Measurements from ENCODE around the gene CDCA8. TPM values are rescaled to one million over a fixed set of nuclear protein-coding genes. Genes with fewer than 3 reads are reported as not detected.

CDCA8 gene
- total and polyA plus RNA-seq, 2 of the 13 experiments (the other 11 are each of a cell fraction or from before 2014, with no cell fraction given): 24.1 to 38.6 TPM

DNA sequence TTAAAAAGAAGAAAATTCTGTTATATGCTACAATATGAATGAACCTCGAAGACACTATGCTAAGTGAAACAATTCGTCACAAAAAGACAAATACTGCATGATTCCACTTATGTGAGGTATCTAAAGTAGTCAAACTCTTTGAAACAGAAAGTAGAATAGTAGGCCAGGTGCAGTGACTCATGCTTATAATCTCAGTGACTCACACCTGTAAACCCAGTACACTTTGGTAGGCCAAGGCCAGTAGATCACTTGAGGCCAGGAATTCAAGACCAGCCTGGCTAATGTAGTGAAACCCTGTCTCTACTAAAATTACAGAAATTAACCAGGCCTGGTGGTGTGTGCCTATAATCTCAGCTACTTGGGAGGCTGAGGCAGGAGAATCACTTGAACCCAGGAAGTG is 46.9 kb downstream of the CDCA8 start:
- Histone ChIP-seq H2AFZ (ENCODE audit: low read length) (no peak overlapping the region), H3K4me3 (replicated peaks in 1 of 3; ENCODE audit: insufficient read depth in 1 of 3, low read depth in 2 of 3, low read length in 3 of 3) (no peak overlapping the region), H4K20me1 (ENCODE audit: insufficient read depth, low read length) (no peaks in the 10 kb centered on the region), H3K36me3 (replicated peaks in 1 of 2; ENCODE audit: control insufficient read depth in 1 of 2, insufficient read depth in 2 of 2, low read length in 2 of 2) (no peaks in the 10 kb centered on the region), H3K79me2 (ENCODE audit: insufficient read depth, low read length) (no peaks in the 10 kb centered on the region), H3K27ac (ENCODE audit: extremely low read length, insufficient read depth, low read length) (no peak overlapping the region), H3K9me3 (ENCODE audit: low read length) (no peaks in the 10 kb centered on the region), H3K4me2 (ENCODE audit: low read depth, low read length) (no peak overlapping the region), H3K4me1 (ENCODE audit: insufficient read depth, low read length) (peaks cover 6% of the 10 kb centered on the region; the same call in 1 of the 2 replicates), H3K27me3 (ENCODE audit: control insufficient read depth in 1 of 2, insufficient read depth in 2 of 2, low read length in 2 of 2) (no peaks in the 10 kb centered on the region), H3K9ac (ENCODE audit: insufficient read depth, low read depth, low read length) (no peak overlapping the region)
- FAIRE-seq (no peak), ATAC-seq (peak; percentile 55), DNase-seq (ENCODE audit: low spot score) (peak; percentile 69)
- intact Hi-C loops (cut with micrococcal nuclease; ENCODE audit: unreplicated experiment) (no loop called here), in situ Hi-C loops (cut with HindIII; ENCODE audit: extremely low pct_ligation_motif_present, low pct_unique_long_range_greater_than_20kb) (no loop called here)
- TF ChIP-seq SAP130 (CRISPR knock-in tag; IDR thresholded peaks at IDR 0.05; ENCODE audit: low read depth) (0 out of 2 replicates have a peak, but pooled peaks have one; percentile 16), ZBTB8A (CRISPR knock-in tag; IDR thresholded peaks at IDR 0.05; ENCODE audit: borderline replicate concordance, low read depth) (no peak), ZNF335 (CRISPR knock-in tag; IDR thresholded peaks at IDR 0.05) (no peak), JUN (CRISPR knock-in tag; IDR thresholded peaks at IDR 0.05) (peak; percentile 61; the same call in 1 of the 2 replicates), FOSL2 (CRISPR knock-in tag; IDR thresholded peaks at IDR 0.05) (peak; percentile 93), RXRB (CRISPR knock-in tag; IDR thresholded peaks at IDR 0.05; ENCODE audit: borderline replicate concordance) (peak; percentile 19; the same call in 1 of the 2 replicates), NR2F1 (CRISPR knock-in tag; IDR thresholded peaks at IDR 0.05) (peak in 1 of 2 experiments; percentile 38; a peak in 1 of 4 replicates), FOSL1 (CRISPR knock-in tag; IDR thresholded peaks at IDR 0.05; ENCODE audit: borderline replicate concordance) (peak; percentile 72), RARA (CRISPR knock-in tag; IDR thresholded peaks at IDR 0.05) (peak; percentile 38; the same call in 1 of the 2 replicates)
- TF ChIP-seq, protein P1, sequence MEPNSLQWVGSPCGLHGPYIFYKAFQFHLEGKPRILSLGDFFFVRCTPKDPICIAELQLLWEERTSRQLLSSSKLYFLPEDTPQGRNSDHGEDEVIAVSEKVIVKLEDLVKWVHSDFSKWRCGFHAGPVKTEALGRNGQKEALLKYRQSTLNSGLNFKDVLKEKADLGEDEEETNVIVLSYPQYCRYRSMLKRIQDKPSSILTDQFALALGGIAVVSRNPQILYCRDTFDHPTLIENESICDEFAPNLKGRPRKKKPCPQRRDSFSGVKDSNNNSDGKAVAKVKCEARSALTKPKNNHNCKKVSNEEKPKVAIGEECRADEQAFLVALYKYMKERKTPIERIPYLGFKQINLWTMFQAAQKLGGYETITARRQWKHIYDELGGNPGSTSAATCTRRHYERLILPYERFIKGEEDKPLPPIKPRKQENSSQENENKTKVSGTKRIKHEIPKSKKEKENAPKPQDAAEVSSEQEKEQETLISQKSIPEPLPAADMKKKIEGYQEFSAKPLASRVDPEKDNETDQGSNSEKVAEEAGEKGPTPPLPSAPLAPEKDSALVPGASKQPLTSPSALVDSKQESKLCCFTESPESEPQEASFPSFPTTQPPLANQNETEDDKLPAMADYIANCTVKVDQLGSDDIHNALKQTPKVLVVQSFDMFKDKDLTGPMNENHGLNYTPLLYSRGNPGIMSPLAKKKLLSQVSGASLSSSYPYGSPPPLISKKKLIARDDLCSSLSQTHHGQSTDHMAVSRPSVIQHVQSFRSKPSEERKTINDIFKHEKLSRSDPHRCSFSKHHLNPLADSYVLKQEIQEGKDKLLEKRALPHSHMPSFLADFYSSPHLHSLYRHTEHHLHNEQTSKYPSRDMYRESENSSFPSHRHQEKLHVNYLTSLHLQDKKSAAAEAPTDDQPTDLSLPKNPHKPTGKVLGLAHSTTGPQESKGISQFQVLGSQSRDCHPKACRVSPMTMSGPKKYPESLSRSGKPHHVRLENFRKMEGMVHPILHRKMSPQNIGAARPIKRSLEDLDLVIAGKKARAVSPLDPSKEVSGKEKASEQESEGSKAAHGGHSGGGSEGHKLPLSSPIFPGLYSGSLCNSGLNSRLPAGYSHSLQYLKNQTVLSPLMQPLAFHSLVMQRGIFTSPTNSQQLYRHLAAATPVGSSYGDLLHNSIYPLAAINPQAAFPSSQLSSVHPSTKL (CRISPR knock-in tag; IDR thresholded peaks at IDR 0.05): 0 out of 2 replicates have a peak, but pooled peaks have one; percentile 37
- 2% methylated on average over 2 of the region's 2 CpGs for WGBS (ENCODE audit: low lambda C conversion rate)
- ChIA-PET POLR2A (no interaction called here), CTCF (ENCODE audit: low intra/inter-chr PET ratio, low total read pairs) (no interaction called here)
- BruUV-seq (replicated peaks): no TSS peak

Data from HepG2 (cell line).